DOHH2 (cell line): ENCODE data around the gene RPL32.
"Not testable (repeated sequence)": the region's sequence is repeated elsewhere in the genome, so short reads cannot be mapped to it uniquely, and the experiment has no call there.

ENCODE experiments used
- H3F3A ChIP-seq: fragments of 200-600 bp; sonication (generic), shearing (Covaris generic); 2 replicates; pipeline ENCODE4 v1.6.0; 2016; ENCODE audit warnings: antibody characterized with exemption, mild to moderate bottlenecking; ENCODE audit not compliant: control insufficient read depth, insufficient read depth
- H3K27ac ChIP-seq: fragments of 200-600 bp; sonication (generic); 2 replicates; pipeline ENCODE4 v1.5.1; 2014; ENCODE audit warnings: low read depth, mild to moderate bottlenecking, low read length, moderate library complexity
- H3K27me3 ChIP-seq: fragments of 200-600 bp; sonication (generic); 2 replicates; pipeline ENCODE4 v1.6.1; 2014; ENCODE audit warnings: mild to moderate bottlenecking, low read length, mixed read lengths; ENCODE audit not compliant: control insufficient read depth
- H3K36me3 ChIP-seq: fragments of 200-600 bp; sonication (generic); 2 replicates; pipeline ENCODE4 v1.6.1; 2014; ENCODE audit warnings: mild to moderate bottlenecking, low read length, moderate library complexity, mixed read lengths; ENCODE audit not compliant: control insufficient read depth
- H3K4me1 ChIP-seq: fragments of 200-600 bp; sonication (generic); 2 replicates; pipeline ENCODE4 v1.6.1; 2014; ENCODE audit warnings: mild to moderate bottlenecking, low read length, mixed read lengths; ENCODE audit not compliant: control insufficient read depth
- H3K4me2 ChIP-seq: fragments of 200-600 bp; sonication (generic); 2 replicates; pipeline ENCODE4 v1.6.0; 2014; ENCODE audit warnings: mild to moderate bottlenecking, low read length, moderate library complexity
- H3K4me3 ChIP-seq: fragments of 200-600 bp; sonication (generic); 2 replicates; pipeline ENCODE4 v1.5.1; 2014; ENCODE audit warnings: mild to moderate bottlenecking, low read length, mixed read lengths
- H3K79me2 ChIP-seq: fragments of 200-600 bp; sonication (generic); 2 replicates; pipeline ENCODE4 v1.6.1; 2014; ENCODE audit warnings: mild to moderate bottlenecking, low read length, mixed read lengths; ENCODE audit not compliant: control insufficient read depth
- H3K9me2 ChIP-seq: fragments of 200-600 bp; sonication (generic); replicated peaks from 2 replicates; pipeline ENCODE4 v1.6.1; 2014; ENCODE audit warnings: mild to moderate bottlenecking, low read length, mixed read lengths; ENCODE audit not compliant: control insufficient read depth
- H3K9me3 ChIP-seq: fragments of 200-600 bp; sonication (generic); 2 replicates; pipeline ENCODE4 v1.6.1; 2014; ENCODE audit warnings: antibody characterized with exemption, low read length, mixed read lengths; ENCODE audit not compliant: control insufficient read depth, insufficient read depth
- H4K20me1 ChIP-seq: fragments of 200-600 bp; sonication (generic); 2 replicates; pipeline ENCODE4 v1.6.0; 2014; ENCODE audit warnings: low read depth, mild to moderate bottlenecking, antibody characterized with exemption, low read length, moderate library complexity; ENCODE audit not compliant: control insufficient read depth, insufficient read depth
- EZH2phosphoT487 ChIP-seq: fragments of 200-600 bp; sonication (generic); IDR thresholded peaks from 2 replicates; pipeline ENCODE4 v1.6.1; 2017; ENCODE audit warnings: borderline replicate concordance, mild to moderate bottlenecking, antibody characterized with exemption, low read length, moderate library complexity, mixed read lengths
- TF ChIP-seq, protein P1 (sequence below): fragments of 200-600 bp; sonication (generic); IDR thresholded peaks from one replicate; pipeline ENCODE4 v1.5.1; 2014; ENCODE audit warnings: antibody characterized with exemption, mild to moderate bottlenecking, low read depth, low read length; ENCODE audit not compliant: poor library complexity, severe bottlenecking

Gene RPL32

DNA sequence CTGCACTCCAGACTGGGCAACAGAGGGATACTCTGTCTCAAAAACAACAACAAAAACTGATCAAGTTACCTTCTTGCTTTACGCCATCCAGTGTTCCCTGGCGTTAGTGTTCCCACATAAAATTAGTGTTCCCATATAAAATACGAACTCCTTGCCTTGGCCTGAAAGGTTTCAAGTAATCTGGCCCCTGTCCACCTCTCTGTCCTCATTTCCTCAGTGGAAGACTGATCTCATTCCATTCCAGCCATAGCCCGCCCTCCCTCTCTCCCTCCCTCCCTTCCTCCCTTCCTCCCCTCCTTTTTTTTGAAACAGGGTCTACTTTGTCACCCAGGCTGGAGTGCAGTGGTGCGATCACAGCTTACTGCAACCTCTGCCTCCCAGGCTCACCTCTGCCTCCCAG, 47.7 kb downstream of the RPL32 start:
- H3K27me3 ChIP-seq: peaks cover 7% of the 10 kb centered on the region
- no peak overlapping the region for H3K4me2 ChIP-seq
- H3K36me3 ChIP-seq: no peaks in the 10 kb centered on the region
- peaks cover 28% of the 10 kb centered on the region for H3K4me1 ChIP-seq
- H3K79me2 ChIP-seq: no peaks in the 10 kb centered on the region
- H3K27ac ChIP-seq: no peak overlapping the region
- H3K4me3 ChIP-seq: no peak overlapping the region
- no peak for TF ChIP-seq EZH2phosphoT487
- TF ChIP-seq, protein P1, sequence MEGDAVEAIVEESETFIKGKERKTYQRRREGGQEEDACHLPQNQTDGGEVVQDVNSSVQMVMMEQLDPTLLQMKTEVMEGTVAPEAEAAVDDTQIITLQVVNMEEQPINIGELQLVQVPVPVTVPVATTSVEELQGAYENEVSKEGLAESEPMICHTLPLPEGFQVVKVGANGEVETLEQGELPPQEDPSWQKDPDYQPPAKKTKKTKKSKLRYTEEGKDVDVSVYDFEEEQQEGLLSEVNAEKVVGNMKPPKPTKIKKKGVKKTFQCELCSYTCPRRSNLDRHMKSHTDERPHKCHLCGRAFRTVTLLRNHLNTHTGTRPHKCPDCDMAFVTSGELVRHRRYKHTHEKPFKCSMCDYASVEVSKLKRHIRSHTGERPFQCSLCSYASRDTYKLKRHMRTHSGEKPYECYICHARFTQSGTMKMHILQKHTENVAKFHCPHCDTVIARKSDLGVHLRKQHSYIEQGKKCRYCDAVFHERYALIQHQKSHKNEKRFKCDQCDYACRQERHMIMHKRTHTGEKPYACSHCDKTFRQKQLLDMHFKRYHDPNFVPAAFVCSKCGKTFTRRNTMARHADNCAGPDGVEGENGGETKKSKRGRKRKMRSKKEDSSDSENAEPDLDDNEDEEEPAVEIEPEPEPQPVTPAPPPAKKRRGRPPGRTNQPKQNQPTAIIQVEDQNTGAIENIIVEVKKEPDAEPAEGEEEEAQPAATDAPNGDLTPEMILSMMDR: no peak
- H4K20me1 ChIP-seq: no peaks in the 10 kb centered on the region
- no peaks in the 10 kb centered on the region for H3K9me2 ChIP-seq
- no peaks in the 10 kb centered on the region for H3K9me3 ChIP-seq
- peaks cover 9% of the 10 kb centered on the region; the same call in 1 of the 2 replicates for H3F3A ChIP-seq

DNA sequence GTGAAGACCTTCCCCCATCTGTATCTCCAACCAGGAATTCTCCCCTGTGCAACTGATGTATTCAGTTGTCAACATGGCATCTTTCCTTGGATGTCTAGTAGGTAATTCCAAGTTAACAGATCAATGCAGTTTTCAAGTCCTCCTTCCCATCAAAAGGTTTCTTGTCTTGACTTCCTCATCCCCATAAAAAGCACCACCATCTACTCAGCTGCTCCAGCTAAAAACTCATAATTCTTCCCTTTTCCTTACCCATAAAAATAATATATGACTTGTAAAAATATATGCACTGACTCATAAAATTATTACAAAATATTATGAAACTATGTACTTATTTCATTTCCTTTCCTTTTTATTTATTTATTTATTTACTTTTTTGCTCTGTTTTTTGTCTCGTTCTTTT, 49.9 kb downstream of the RPL32 start:
- no peaks in the 10 kb centered on the region for H3K79me2 ChIP-seq
- H3K4me3 ChIP-seq: no peak overlapping the region
- TF ChIP-seq EZH2phosphoT487: no peak
- TF ChIP-seq, protein P1: no peak
- no peaks in the 10 kb centered on the region for H3K9me3 ChIP-seq
- H3K4me1 ChIP-seq: peaks cover 8% of the 10 kb centered on the region
- no peaks in the 10 kb centered on the region for H3F3A ChIP-seq
- H3K36me3 ChIP-seq: no peaks in the 10 kb centered on the region
- H3K27me3 ChIP-seq: peaks cover 7% of the 10 kb centered on the region
- H3K27ac ChIP-seq: no peak overlapping the region
- no peak overlapping the region for H3K4me2 ChIP-seq
- H3K9me2 ChIP-seq: no peaks in the 10 kb centered on the region
- H4K20me1 ChIP-seq: no peaks in the 10 kb centered on the region

DNA sequence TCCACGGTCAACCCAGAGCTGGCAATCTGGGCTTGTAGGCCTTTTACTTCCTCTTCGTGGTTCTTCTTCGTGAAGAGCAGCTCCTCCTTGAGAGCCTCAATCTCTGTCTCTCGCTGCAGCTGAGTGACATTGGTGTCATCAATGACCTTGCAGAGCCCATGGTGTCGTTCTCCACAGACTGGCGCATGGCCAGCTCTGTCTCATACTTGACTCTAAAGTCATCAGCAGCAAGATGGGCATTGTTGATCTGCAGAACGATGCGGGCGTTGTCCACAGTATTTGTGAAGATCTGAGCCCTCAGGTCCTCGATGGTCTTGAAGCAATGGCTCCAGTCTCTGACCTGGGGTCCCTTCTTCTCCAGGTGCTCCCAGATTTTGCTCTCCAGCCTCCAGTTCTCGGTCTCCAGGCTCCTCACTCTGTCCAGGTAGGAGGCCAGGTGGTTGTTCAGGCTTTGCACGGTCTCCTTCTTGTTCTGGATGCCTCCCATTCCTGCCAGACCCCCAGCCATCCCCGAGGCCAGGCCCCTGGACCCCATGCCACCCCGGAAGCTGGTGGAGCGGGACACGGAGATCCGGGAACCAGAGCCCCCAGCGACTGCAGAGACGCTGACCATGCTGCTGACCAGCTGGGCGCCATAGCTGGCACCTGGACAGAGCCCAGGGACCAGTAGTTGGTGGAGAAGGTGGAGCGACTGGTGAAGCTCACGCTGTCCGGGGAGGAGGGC, 53.2 kb downstream of the RPL32 start:
- H4K20me1 ChIP-seq, H3F3A ChIP-seq: not testable (repeated sequence)

DNA sequence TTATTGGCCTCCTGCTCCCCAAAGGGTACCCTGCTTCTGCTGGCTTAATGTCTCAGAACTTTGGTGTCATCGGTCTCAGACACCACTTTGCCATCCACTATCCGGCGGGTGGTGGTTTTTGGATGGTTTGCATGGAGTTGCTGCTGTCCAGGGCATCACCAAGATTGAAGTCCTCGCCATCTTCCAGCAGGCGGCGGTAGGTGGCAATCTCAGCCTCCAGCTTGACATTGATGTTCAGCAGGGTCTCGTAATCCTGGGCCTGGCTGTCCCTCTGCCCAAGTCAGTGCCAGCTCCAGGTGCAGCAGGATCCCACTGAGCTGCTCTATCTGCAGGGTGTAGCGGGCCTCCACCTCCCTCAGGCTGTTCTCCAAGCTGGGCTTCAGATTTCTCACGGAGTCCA, 54.0 kb downstream of the RPL32 start:
- H3F3A ChIP-seq, H3K27ac ChIP-seq, H3K79me2 ChIP-seq, H3K36me3 ChIP-seq, H3K9me3 ChIP-seq, H3K27me3 ChIP-seq, H3K9me2 ChIP-seq, H3K4me3 ChIP-seq, H4K20me1 ChIP-seq, H3K4me2 ChIP-seq: not testable (repeated sequence)
- TF ChIP-seq, protein P1: peak; percentile 53
- peaks cover 13% of the 10 kb centered on the region for H3K4me1 ChIP-seq

More for the DNA sequence above, 53.2 kb downstream of the RPL32 start:
- H3K4me2 ChIP-seq, H3K79me2 ChIP-seq, H3K4me3 ChIP-seq, H3K27ac ChIP-seq, H3K9me2 ChIP-seq, H3K9me3 ChIP-seq, H3K27me3 ChIP-seq, H3K36me3 ChIP-seq: not testable (repeated sequence)
- H3K4me1 ChIP-seq: peaks cover 13% of the 10 kb centered on the region
